HG03196 (cell line): ENCODE measurements around the gene GPR25.
A peak's percentile ranks its signal among the peaks of the same experiment; 100 is the strongest.

Experiments used
- ATAC-seq: cut with Tn5 transposase; IDR thresholded peaks from one replicate; pipeline ENCODE4 v1.9.1; 2021; ENCODE audit not compliant: unreplicated experiment

Gene GPR25, protein sequence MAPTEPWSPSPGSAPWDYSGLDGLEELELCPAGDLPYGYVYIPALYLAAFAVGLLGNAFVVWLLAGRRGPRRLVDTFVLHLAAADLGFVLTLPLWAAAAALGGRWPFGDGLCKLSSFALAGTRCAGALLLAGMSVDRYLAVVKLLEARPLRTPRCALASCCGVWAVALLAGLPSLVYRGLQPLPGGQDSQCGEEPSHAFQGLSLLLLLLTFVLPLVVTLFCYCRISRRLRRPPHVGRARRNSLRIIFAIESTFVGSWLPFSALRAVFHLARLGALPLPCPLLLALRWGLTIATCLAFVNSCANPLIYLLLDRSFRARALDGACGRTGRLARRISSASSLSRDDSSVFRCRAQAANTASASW

GRCh38 chr1:200872446-200873115 is at the start of gene GPR25:
Gene GPR25 (plus strand): TSS chr1:200872981. CDS start chr1:200873038, 57 bp downstream.
- no peak for ATAC-seq

DNA sequence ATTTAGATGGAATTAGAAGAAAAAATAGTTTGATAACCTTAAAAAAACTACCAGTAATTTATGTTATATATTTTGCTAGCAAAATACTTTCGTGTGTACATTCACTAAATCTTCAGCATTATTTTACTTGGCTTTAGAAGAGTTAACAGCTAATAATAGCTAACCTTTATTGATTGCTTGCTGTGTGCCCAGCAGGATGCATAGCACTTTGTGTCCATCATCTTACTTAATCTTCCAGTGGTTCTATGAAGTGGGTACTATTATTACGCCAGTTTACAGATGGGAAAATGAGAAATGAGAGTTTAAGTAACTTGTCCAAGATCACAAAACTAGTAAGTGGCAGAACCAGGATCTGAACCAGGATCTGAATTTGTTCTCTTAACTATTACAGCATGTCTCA is 41.7 kb upstream of the GPR25 start:
- ATAC-seq: no peak

- ATAC-seq: no peak
These were observed 38.4 kb upstream of the GPR25 start for GRCh38 chr1:200834383-200834782.

- ATAC-seq: no peak
These were observed 36.6 kb upstream of the GPR25 start for GRCh38 chr1:200836213-200836612.

GRCh38 chr1:200837931-200838571 is 34.7 kb upstream of the GPR25 start:
- ATAC-seq: no peak

GRCh38 chr1:200838676-200839445 is 33.9 kb upstream of the GPR25 start:
- ATAC-seq: no peak

GRCh38 chr1:200845360-200845759 is 27.4 kb upstream of the GPR25 start:
- no peak for ATAC-seq

GRCh38 chr1:200846398-200846797 is 26.4 kb upstream of the GPR25 start:
- ATAC-seq: no peak

GRCh38 chr1:200849430-200849829 is 23.4 kb upstream of the GPR25 start:
- ATAC-seq: no peak

DNA sequence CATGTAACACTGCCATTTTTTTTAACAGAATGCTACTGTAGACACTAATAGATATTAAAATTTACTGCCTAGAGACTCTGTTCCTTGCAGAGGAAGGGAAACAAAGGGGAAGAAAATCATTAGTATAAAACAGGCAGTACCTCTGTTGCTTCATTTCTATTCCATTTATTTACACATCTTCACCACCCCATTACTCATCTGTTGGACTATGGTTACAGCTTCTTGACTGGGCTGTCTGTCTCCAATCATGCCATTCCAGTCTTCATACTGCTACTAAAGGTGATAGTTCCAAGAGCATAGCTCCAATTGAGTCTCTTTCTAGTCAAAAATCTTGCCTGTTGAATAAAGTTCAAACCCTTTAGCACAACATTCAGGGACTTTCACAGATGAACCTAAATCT is 22.2 kb upstream of the GPR25 start:
- ATAC-seq: no peak

DNA sequence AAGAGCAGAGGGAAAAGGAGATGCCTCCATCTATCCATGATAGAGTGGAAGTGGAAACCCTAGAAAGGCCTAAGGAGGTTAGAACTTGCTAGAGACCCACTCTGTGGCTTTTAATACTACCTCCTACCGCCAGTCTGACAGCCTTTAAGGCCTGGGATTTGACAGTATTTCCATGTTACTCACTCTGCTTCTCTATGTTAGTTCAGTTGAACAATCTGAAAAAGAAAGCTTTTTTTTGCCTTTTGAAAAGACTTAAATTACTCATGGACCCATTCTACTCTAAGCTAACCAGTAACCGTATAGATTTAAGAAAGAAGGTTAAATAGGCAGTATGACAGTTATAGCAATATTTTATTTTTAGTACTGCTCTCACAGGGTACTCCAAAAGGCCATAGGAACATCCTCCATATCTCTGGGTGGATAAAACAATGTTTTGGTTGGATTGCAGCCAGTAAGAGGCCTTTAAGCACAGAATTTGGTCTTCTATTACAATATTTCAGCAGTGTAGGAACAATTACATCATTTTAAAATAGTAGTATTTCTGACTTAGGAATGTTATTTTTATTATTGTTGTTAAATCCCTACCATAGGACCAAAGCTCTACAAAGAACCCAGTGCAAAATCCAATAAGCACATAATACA is 15.9 kb upstream of the GPR25 start:
- no peak for ATAC-seq

DNA sequence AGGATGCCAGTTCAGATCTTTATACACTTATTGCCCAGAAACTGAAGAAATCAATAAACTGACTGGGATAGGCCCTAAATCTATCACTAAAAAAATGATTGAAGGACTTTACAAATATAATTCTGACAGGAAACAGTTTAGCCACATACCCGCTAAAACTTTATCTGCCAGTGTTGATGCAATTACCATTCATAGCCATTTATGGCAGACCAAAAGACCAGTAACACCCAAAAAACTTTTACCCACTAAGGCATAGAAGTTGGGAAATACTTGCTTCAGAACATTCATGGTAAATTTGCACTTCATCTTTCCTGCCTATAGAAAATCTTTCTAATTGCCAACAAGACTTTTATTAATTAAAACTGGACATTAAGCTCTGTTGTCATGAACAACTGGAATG is 15.0 kb upstream of the GPR25 start:
- no peak for ATAC-seq

GRCh38 chr1:200861937-200862647 is 10.7 kb upstream of the GPR25 start:
- ATAC-seq: peak; percentile 26

GRCh38 chr1:200862713-200863415 is 9.9 kb upstream of the GPR25 start:
- ATAC-seq: no peak

DNA sequence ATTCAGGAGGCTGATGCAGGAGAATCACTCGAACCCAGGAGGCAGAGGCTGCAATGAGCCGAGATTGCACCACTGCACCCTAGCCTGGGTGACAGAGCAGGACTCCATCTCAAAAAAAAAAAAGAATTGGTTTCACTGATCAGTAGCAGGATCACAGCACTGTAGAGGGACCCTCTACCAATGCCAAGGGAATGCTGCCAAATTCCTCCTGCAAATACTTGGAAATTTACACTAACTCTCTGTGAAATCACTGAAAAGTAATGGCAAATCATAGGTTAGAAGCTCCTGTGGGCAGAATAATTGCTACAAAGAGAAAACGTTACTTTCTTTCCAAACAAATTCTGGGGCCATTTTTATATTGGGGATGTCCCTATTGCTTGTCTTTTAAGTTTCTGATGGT is 6.7 kb upstream of the GPR25 start:
- ATAC-seq: no peak

GRCh38 chr1:200866521-200866920 is 6.3 kb upstream of the GPR25 start:
- ATAC-seq: peak; percentile 84

- ATAC-seq: no peak
These were observed 5.6 kb upstream of the GPR25 start for GRCh38 chr1:200867018-200867811.

GRCh38 chr1:200869376-200869752 is 3.4 kb upstream of the GPR25 start:
- no peak for ATAC-seq
